HepG2 (cell line): ENCODE results near the gene CYP2S1. TPM values are rescaled to one million over a fixed set of nuclear protein-coding genes. Genes with fewer than 3 reads are reported as not detected.

ENCODE experiments used
- MTF1 ChIP-seq: sonication (generic); formaldehyde crosslinking; IDR thresholded peaks from 2 replicates; pipeline ENCODE4 v1.5.0; 2020; ENCODE audit warnings: missing genetic modification reagents
- PHB2 ChIP-seq: fragments of 450-650 bp; IDR thresholded peaks from 2 replicates; pipeline ENCODE4 v1.6.1; 2018; ENCODE audit not compliant: partially characterized antibody
- PITX1 ChIP-seq: sonication (generic); formaldehyde crosslinking; IDR thresholded peaks from 2 replicates; pipeline ENCODE4 v1.5.1; 2020; ENCODE audit warnings: mild to moderate bottlenecking, missing genetic modification reagents
- PLRG1 ChIP-seq: fragments of 450-650 bp; conservative IDR thresholded peaks from 2 replicates; pipeline ENCODE4 v1.6.1; 2016
- PRDM4 ChIP-seq: sonication (generic); formaldehyde crosslinking; IDR thresholded peaks from 2 replicates; pipeline ENCODE4 v1.9.0; 2021; ENCODE audit warnings: missing genetic modification reagents, borderline replicate concordance
- RORA ChIP-seq: sonication (generic); formaldehyde crosslinking; IDR thresholded peaks from 2 replicates; pipeline ENCODE4 v1.5.0; 2020; ENCODE audit warnings: mild to moderate bottlenecking, missing genetic modification reagents, moderate library complexity
- YY1 ChIP-seq: IDR thresholded peaks from 2 replicates; pipeline ENCODE4 v1.6.1; 2011; ENCODE audit warnings: low read length, low read depth, moderate library complexity, mild to moderate bottlenecking; ENCODE audit not compliant: insufficient read depth, insufficient replicate concordance
- ZFP36 ChIP-seq: fragments of 150-350 bp; IDR thresholded peaks from 2 replicates; pipeline ENCODE4 v1.6.1; 2018; ENCODE audit warnings: borderline replicate concordance, low read length, low read depth; ENCODE audit not compliant: partially characterized antibody
- ZNF530 ChIP-seq: sonication (generic); formaldehyde crosslinking; IDR thresholded peaks from 2 replicates; pipeline ENCODE4 v1.5.0; 2020; ENCODE audit warnings: low read depth, mild to moderate bottlenecking, missing genetic modification reagents
- ZNF782 ChIP-seq: sonication (generic); formaldehyde crosslinking; IDR thresholded peaks from 2 replicates; pipeline ENCODE4 v1.4.0; 2020; ENCODE audit warnings: missing genetic modification reagents, mild to moderate bottlenecking, borderline replicate concordance
- polyA plus RNA-seq, 8 experiments: library from polyadenylated mRNA; depleted of rRNA in 3 of 8; stranded (reverse) in 7 of 8; unstranded in 1 of 8; fragments of >200 nt; fragmentation: Illumina TruSeq in 4 of 8; extraction: Trizol in 4 of 8; gene quantifications; 2 replicates each; pipeline versions ENCODE4 v1.2.1 to v1.2.3, GENCODE V29; 2011 to 2016; ENCODE audit warnings: low read depth in 4 of 8, missing spikeins in 1 of 8, mixed read lengths in 1 of 8; ENCODE audit not compliant: insufficient read depth in 1 of 8
- total RNA-seq, 5 experiments: library from RNA; depleted of rRNA; stranded (reverse); fragments of >200 nt; fragmentation: Illumina TruSeq; extraction: Trizol; gene quantifications; 2 replicates each; pipeline ENCODE4 v1.2.3, GENCODE V29; 2016; ENCODE audit warnings: low read depth in 1 of 5
- TF ChIP-seq, protein P1 (sequence below): sonication (generic); formaldehyde crosslinking; IDR thresholded peaks from 2 replicates; pipeline ENCODE4 v1.4.0; 2020; ENCODE audit warnings: mild to moderate bottlenecking, missing genetic modification reagents
- TF ChIP-seq, protein P2 (sequence below): sonication (generic); formaldehyde crosslinking; IDR thresholded peaks from 2 replicates; pipeline ENCODE4 v1.8.1; 2023; ENCODE audit warnings: mild to moderate bottlenecking, inconsistent platforms, moderate library complexity, missing genetic modification reagents, borderline replicate concordance
- TF ChIP-seq, protein P3 (sequence below): IDR thresholded peaks from 2 replicates; pipeline ENCODE4 v1.6.1; 2016; ENCODE audit warnings: missing biosample characterization, missing genetic modification reagents, low read depth
- TF ChIP-seq, protein P4 (sequence below): sonication (generic); formaldehyde crosslinking; IDR thresholded peaks from 2 replicates; pipeline ENCODE4 v1.8.1; 2023; ENCODE audit warnings: mild to moderate bottlenecking, missing genetic modification reagents
- TF ChIP-seq, protein P5 (sequence below): sonication (generic); formaldehyde crosslinking; IDR thresholded peaks from 2 replicates; pipeline ENCODE4 v1.8.1; 2022; ENCODE audit warnings: low read depth, mild to moderate bottlenecking, missing genetic modification reagents

The CYP2S1 gene
- total and polyA plus RNA-seq, 2 of the 13 experiments (the other 11 are each of a cell fraction or from before 2014, with no cell fraction given), result 0.09 to 2.1 TPM

DNA sequence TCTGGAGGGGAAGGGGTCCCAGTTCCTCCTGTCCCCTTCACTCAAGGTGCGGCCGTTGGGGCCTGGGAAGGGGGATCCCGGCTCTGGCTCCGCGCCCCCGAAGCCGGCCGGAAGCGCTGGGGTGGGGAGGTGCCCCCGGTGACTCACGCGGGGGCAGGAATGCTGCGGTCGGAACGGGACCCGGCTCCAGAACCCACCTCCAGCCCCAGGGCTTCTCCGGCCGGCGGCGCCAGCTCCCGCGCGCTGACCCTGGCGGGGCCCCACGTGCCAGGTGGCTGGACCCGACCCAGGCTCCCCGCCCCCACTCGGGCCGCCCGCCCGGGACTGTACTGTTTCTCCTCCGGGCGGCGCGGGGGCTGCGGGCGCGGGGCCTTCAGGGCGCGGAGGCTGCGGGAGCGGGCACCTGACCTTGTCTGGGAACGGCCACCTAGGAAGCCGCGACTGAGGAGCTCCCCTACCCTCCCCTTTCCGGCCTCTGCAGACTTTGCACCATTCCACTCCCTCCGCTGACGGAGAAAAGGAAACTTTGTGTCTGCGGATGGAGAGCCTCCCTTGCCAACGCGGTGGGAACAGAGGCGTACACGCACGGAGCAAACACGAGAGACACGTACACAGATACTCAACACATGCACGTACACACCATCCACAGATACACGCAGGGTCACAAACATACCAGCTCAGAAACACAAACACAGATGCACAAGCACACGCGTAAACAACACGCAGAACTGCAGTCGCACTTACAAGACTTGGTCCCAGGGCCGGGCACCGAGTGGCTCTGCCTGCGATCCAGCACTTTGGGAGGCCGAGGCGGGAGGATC is 33.2 kb downstream of the CYP2S1 start (continued):
- TF ChIP-seq, protein P1, sequence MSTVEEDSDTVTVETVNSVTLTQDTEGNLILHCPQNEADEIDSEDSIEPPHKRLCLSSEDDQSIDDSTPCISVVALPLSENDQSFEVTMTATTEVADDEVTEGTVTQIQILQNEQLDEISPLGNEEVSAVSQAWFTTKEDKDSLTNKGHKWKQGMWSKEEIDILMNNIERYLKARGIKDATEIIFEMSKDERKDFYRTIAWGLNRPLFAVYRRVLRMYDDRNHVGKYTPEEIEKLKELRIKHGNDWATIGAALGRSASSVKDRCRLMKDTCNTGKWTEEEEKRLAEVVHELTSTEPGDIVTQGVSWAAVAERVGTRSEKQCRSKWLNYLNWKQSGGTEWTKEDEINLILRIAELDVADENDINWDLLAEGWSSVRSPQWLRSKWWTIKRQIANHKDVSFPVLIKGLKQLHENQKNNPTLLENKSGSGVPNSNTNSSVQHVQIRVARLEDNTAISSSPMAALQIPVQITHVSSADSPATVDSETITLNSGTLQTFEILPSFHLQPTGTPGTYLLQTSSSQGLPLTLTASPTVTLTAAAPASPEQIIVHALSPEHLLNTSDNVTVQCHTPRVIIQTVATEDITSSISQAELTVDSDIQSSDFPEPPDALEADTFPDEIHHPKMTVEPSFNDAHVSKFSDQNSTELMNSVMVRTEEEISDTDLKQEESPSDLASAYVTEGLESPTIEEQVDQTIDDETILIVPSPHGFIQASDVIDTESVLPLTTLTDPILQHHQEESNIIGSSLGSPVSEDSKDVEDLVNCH (CRISPR knock-in tag), result no peak
- TF ChIP-seq ZFP36 (no peak), PLRG1 (no peak), ZNF782 (CRISPR knock-in tag) (no peak), MTF1 (CRISPR knock-in tag) (no peak), PRDM4 (CRISPR knock-in tag) (no peak), YY1 (no peak), PITX1 (CRISPR knock-in tag) (no peak), PHB2 (no peak), ZNF530 (CRISPR knock-in tag) (no peak), RORA (no peak)
- TF ChIP-seq, protein P2, sequence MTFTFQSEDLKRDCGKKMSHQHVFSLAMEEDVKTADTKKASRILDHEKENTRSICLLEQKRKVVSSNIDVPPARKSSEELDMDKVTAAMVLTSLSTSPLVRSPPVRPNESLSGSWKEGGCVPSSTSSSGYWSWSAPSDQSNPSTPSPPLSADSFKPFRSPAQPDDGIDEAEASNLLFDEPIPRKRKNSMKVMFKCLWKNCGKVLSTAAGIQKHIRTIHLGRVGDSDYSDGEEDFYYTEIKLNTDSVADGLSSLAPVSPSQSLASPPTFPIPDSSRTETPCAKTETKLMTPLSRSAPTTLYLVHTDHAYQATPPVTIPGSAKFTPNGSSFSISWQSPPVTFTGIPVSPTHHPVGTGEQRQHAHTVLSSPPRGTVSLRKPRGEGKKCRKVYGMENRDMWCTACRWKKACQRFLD, result no peak; the same call in 1 of the 2 replicates
- TF ChIP-seq, protein P3, sequence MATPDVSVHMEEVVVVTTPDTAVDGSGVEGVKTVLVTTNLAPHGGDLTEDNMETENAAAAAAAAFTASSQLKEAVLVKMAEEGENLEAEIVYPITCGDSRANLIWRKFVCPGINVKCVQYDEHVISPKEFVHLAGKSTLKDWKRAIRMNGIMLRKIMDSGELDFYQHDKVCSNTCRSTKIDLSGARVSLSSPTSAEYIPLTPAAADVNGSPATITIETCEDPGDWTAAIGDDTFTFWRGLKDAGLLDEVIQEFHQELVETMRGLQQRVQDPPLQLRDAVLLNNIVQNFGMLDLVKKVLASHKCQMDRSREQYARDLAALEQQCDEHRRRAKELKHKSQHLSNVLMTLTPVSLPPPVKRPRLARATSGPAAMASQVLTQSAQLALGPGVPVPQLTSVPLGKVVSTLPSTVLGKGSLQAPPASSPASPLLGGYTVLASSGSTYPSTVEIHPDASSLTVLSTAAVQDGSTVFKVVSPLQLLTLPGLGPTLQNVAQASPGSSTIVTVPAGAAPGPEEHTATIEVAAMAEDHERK, result no peak
- TF ChIP-seq, protein P4, sequence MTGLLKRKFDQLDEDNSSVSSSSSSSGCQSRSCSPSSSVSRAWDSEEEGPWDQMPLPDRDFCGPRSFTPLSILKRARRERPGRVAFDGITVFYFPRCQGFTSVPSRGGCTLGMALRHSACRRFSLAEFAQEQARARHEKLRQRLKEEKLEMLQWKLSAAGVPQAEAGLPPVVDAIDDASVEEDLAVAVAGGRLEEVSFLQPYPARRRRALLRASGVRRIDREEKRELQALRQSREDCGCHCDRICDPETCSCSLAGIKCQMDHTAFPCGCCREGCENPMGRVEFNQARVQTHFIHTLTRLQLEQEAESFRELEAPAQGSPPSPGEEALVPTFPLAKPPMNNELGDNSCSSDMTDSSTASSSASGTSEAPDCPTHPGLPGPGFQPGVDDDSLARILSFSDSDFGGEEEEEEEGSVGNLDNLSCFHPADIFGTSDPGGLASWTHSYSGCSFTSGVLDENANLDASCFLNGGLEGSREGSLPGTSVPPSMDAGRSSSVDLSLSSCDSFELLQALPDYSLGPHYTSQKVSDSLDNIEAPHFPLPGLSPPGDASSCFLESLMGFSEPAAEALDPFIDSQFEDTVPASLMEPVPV (CRISPR knock-in tag), result peak; percentile 50; the same call in 1 of the 2 replicates
- TF ChIP-seq, protein P5, sequence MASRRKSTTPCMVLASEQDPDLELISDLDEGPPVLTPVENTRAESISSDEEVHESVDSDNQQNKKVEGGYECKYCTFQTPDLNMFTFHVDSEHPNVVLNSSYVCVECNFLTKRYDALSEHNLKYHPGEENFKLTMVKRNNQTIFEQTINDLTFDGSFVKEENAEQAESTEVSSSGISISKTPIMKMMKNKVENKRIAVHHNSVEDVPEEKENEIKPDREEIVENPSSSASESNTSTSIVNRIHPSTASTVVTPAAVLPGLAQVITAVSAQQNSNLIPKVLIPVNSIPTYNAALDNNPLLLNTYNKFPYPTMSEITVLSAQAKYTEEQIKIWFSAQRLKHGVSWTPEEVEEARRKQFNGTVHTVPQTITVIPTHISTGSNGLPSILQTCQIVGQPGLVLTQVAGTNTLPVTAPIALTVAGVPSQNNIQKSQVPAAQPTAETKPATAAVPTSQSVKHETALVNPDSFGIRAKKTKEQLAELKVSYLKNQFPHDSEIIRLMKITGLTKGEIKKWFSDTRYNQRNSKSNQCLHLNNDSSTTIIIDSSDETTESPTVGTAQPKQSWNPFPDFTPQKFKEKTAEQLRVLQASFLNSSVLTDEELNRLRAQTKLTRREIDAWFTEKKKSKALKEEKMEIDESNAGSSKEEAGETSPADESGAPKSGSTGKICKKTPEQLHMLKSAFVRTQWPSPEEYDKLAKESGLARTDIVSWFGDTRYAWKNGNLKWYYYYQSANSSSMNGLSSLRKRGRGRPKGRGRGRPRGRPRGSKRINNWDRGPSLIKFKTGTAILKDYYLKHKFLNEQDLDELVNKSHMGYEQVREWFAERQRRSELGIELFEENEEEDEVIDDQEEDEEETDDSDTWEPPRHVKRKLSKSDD (CRISPR knock-in tag), result peak; percentile 66; the same call in 1 of the 2 replicates
